GM23338 (cell line): ENCODE data around the gene MROH2A. TPM values are rescaled to one million over a fixed set of nuclear protein-coding genes. Genes with fewer than 3 reads are reported as not detected.

ENCODE experiments used
- ATAC-seq: fragments of 200-7000 bp; cut with Tn5 transposase; 3 replicates; pipeline ENCODE4 v1.9.1; 2020
- DNase-seq: peaks from one replicate; pipeline ENCODE4 v3.0.0-alpha.2; 2015; ENCODE audit warnings: low spot score
- H2AFZ ChIP-seq: fragments of 200-600 bp; sonication (generic); 2 replicates; pipeline ENCODE4 v1.8.0; 2016; ENCODE audit warnings: antibody characterized with exemption, mild to moderate bottlenecking, moderate library complexity
- H3F3A ChIP-seq: fragments of 200-600 bp; sonication (generic); replicated peaks from 2 replicates; pipeline ENCODE4 v1.8.0; 2017; ENCODE audit warnings: antibody characterized with exemption, mixed run types, low read depth
- H3K27ac ChIP-seq: fragments of 200-600 bp; sonication (generic); 2 replicates; pipeline ENCODE4 v1.6.1; 2016; ENCODE audit warnings: low read depth
- H3K27me3 ChIP-seq: fragments of 200-600 bp; sonication (generic); 2 replicates; pipeline ENCODE4 v1.8.0; 2016; ENCODE audit warnings: mild to moderate bottlenecking, mixed run types, moderate library complexity; ENCODE audit not compliant: insufficient read depth
- H3K36me3 ChIP-seq: fragments of 200-600 bp; sonication (generic); 2 replicates; pipeline ENCODE4 v1.8.0; 2016; ENCODE audit warnings: mild to moderate bottlenecking; ENCODE audit not compliant: insufficient read depth
- H3K4me1 ChIP-seq: fragments of 200-600 bp; sonication (generic); 2 replicates; pipeline ENCODE4 v1.8.0; 2016; ENCODE audit warnings: mild to moderate bottlenecking, moderate library complexity; ENCODE audit not compliant: insufficient read depth
- H3K4me2 ChIP-seq: fragments of 200-600 bp; sonication (generic); 2 replicates; pipeline ENCODE4 v1.7.1; 2017; ENCODE audit warnings: mixed run types
- H3K4me3 ChIP-seq: fragments of 200-600 bp; sonication (generic); 2 replicates; pipeline ENCODE4 v1.6.1; 2016; ENCODE audit warnings: mixed run types
- H3K79me2 ChIP-seq: fragments of 200-600 bp; sonication (generic); replicated peaks from 2 replicates; pipeline ENCODE4 v1.8.0; 2017; ENCODE audit warnings: mild to moderate bottlenecking; ENCODE audit not compliant: insufficient read depth
- H3K9me2 ChIP-seq: fragments of 200-600 bp; sonication (generic); 2 replicates; pipeline ENCODE4 v1.8.0; 2017; ENCODE audit not compliant: insufficient read depth
- H4K20me1 ChIP-seq: fragments of 200-600 bp; sonication (generic); replicated peaks from 2 replicates; pipeline ENCODE4 v1.8.0; 2017; ENCODE audit warnings: mild to moderate bottlenecking; ENCODE audit not compliant: insufficient read depth
- H3K27ac Mint-ChIP-seq: 2 replicates; pipeline ENCODE4 v1.8.0; 2020; ENCODE audit warnings: inconsistent platforms, mild to moderate bottlenecking, moderate library complexity, mixed read lengths
- H3K27me3 Mint-ChIP-seq: 3 replicates; pipeline ENCODE4 v1.8.0; 2022; ENCODE audit warnings: low read depth, mild to moderate bottlenecking, moderate library complexity, mixed read lengths, inconsistent platforms; ENCODE audit not compliant: insufficient read depth, poor library complexity
- H3K36me3 Mint-ChIP-seq: 3 replicates; pipeline ENCODE4 v1.8.0; 2021; ENCODE audit warnings: low read depth, mild to moderate bottlenecking, inconsistent platforms, moderate library complexity, mixed read lengths
- H3K4me1 Mint-ChIP-seq: 3 replicates; pipeline ENCODE4 v1.8.0; 2020; ENCODE audit warnings: mild to moderate bottlenecking, inconsistent platforms, mixed read lengths
- H3K4me3 Mint-ChIP-seq: 3 replicates; pipeline ENCODE4 v1.8.0; 2021; ENCODE audit warnings: moderate library complexity, mild to moderate bottlenecking, inconsistent platforms, mixed read lengths
- H3K9me3 Mint-ChIP-seq: 3 replicates; pipeline ENCODE4 v1.8.0; 2020; ENCODE audit warnings: moderate library complexity, mild to moderate bottlenecking, inconsistent platforms, mixed read lengths
- CREB1 ChIP-seq: fragments of 250-450 bp; sonication (Bioruptor Pico); IDR thresholded peaks from 2 replicates; pipeline ENCODE4 v1.5.0; 2020; ENCODE audit warnings: low read depth, mild to moderate bottlenecking, moderate library complexity
- EZH2 ChIP-seq: fragments of 200-600 bp; sonication (generic); IDR thresholded peaks from one replicate; pipeline ENCODE4 v1.8.0; 2017; ENCODE audit warnings: antibody characterized with exemption, mild to moderate bottlenecking, low read depth; ENCODE audit not compliant: unreplicated experiment
- EZH2phosphoT487 ChIP-seq: fragments of 200-600 bp; sonication (generic); IDR thresholded peaks from one replicate; pipeline ENCODE4 v1.8.1; 2018; ENCODE audit warnings: antibody characterized with exemption; ENCODE audit not compliant: unreplicated experiment
- JUNB ChIP-seq: IDR thresholded peaks from one replicate; pipeline ENCODE4 v1.6.1; 2016; ENCODE audit warnings: antibody characterized with exemption; ENCODE audit not compliant: unreplicated experiment
- NANOG ChIP-seq: IDR thresholded peaks from 2 replicates; pipeline ENCODE4 v1.6.1; 2016; ENCODE audit warnings: antibody characterized with exemption, borderline replicate concordance
- STAT1 ChIP-seq: IDR thresholded peaks from one replicate; pipeline ENCODE4 v1.6.1; 2016; ENCODE audit warnings: antibody characterized with exemption; ENCODE audit not compliant: unreplicated experiment
- ZNF114 ChIP-seq: fragments of 250-450 bp; sonication (Bioruptor Pico); IDR thresholded peaks from 2 replicates; pipeline ENCODE4 v1.5.0; 2020; ENCODE audit warnings: mild to moderate bottlenecking, moderate library complexity
- ZNF331 ChIP-seq: fragments of 250-450 bp; sonication (Bioruptor Pico); IDR thresholded peaks from 2 replicates; pipeline ENCODE4 v1.5.0; 2020; ENCODE audit warnings: low read depth, mild to moderate bottlenecking, moderate library complexity
- polyA plus RNA-seq: library from polyadenylated mRNA; unstranded; fragments of >200 nt; fragmentation: Nextera tagmentation; extraction: Ambion mirVana; gene quantifications from 2 replicates; pipeline ENCODE4 v1.2.1, GENCODE V29; 2016
- total RNA-seq: library from RNA; depleted of rRNA; stranded (reverse); fragments of >200 nt; shearing (Covaris generic); gene quantifications from 2 replicates; pipeline ENCODE4 v1.2.3, GENCODE V29; 2014
- TF ChIP-seq, protein P1 (sequence below): IDR thresholded peaks from 2 replicates; pipeline ENCODE4 v1.6.1; 2016; ENCODE audit warnings: antibody characterized with exemption
- TF ChIP-seq, protein P2 (sequence below), 2 experiments: fragments of 200-600 bp in 1 of 2; sonication (generic) in 1 of 2; conservative IDR thresholded peaks; 2 replicates each; pipeline versions ENCODE4 v1.5.1 to v1.6.1; 2016 to 2017; ENCODE audit warnings: antibody characterized with exemption in 2 of 2, low read depth in 2 of 2, mild to moderate bottlenecking in 2 of 2, moderate library complexity in 1 of 2
- TF ChIP-seq, protein P3 (sequence below): fragments of 250-450 bp; sonication (Bioruptor Pico); IDR thresholded peaks from 2 replicates; pipeline ENCODE4 v1.5.0; 2020; ENCODE audit warnings: mild to moderate bottlenecking, moderate library complexity

The MROH2A gene
- total and polyA plus RNA-seq, 2 experiments from 2014 or later = not detected

DNA sequence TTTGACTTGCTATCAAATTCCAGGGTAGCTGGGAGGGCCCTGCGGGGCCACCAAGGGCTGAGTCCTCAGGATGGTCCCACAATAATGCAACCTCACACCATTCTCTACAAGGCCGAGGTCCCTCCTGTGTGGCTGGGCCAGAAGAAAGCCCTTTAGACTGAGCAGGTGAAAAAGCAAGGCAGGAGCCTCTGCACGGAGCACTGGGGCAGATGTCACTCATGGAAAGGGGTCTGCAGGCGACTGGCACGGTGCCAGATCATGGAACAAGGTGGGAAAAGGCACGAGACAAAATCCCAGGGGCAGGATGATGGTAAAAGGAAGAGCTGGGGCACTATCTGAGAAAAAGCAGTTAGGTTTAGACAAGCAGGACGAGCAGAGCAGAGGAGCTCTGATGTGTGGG is 60.1 kb downstream of the MROH2A start (continued):
- TF ChIP-seq, protein P1, sequence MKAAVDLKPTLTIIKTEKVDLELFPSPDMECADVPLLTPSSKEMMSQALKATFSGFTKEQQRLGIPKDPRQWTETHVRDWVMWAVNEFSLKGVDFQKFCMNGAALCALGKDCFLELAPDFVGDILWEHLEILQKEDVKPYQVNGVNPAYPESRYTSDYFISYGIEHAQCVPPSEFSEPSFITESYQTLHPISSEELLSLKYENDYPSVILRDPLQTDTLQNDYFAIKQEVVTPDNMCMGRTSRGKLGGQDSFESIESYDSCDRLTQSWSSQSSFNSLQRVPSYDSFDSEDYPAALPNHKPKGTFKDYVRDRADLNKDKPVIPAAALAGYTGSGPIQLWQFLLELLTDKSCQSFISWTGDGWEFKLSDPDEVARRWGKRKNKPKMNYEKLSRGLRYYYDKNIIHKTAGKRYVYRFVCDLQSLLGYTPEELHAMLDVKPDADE = no peak
- TF ChIP-seq, protein P2, sequence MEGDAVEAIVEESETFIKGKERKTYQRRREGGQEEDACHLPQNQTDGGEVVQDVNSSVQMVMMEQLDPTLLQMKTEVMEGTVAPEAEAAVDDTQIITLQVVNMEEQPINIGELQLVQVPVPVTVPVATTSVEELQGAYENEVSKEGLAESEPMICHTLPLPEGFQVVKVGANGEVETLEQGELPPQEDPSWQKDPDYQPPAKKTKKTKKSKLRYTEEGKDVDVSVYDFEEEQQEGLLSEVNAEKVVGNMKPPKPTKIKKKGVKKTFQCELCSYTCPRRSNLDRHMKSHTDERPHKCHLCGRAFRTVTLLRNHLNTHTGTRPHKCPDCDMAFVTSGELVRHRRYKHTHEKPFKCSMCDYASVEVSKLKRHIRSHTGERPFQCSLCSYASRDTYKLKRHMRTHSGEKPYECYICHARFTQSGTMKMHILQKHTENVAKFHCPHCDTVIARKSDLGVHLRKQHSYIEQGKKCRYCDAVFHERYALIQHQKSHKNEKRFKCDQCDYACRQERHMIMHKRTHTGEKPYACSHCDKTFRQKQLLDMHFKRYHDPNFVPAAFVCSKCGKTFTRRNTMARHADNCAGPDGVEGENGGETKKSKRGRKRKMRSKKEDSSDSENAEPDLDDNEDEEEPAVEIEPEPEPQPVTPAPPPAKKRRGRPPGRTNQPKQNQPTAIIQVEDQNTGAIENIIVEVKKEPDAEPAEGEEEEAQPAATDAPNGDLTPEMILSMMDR (conservative IDR thresholded peaks at IDR 0.05; ENCODE audit: low read depth in 2 of 2) = no peak
- TF ChIP-seq STAT1 = no peak
- no peak for TF ChIP-seq CREB1

DNA sequence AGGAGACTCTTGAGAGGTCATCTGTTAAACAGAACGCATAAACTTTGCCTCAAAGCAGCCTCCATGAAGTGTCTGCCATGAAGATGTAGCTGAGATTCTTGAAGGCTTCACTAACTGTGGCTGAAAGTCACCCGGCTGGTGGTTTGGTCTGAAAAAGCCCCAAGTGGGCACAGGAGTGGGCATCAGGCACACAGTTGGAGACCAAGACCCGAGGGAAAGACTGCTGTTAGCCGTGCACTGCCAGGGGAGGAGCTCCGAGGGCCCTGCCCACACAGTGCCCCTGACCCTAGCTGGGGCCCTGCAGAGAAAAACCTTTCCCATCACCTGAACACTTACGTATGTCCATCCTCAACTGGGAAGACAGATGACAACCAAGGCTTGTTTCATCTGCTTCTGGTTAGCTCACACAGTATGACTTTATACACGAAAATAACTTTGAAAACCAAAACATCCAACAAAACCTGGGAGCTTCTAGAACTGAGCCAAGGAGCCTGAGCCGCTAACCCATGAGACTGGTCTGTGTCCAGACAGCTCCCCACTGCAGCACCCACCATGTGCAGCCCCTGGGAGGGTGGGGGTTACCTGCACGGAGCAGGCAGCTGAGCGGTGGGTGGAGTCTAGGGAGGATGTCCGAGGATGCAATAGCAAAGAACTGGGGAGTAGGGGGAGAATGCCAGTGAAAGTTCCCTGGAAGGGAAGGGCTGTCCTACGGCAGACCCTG is 60.8 kb downstream of the MROH2A start:
- Mint-ChIP-seq H3K27ac (peak overlapping the region; percentile 53; the same call in 1 of the 2 replicates), H3K4me1 (peaks cover 15% of the 10 kb centered on the region), H3K9me3 (no peaks in the 10 kb centered on the region), H3K36me3 (peaks cover 99% of the 10 kb centered on the region), H3K4me3 (no peak overlapping the region), H3K27me3 (peaks cover 8% of the 10 kb centered on the region)
- ATAC-seq (no peak), DNase-seq (no peak)
- H3K4me3 ChIP-seq = no peak overlapping the region
- no peak overlapping the region for H3K27ac ChIP-seq
- H3K36me3 ChIP-seq = peaks cover 77% of the 10 kb centered on the region
- H3F3A ChIP-seq = 0 out of 2 replicates have a peak, but pooled peaks cover 7% of the 10 kb centered on the region
- H3K9me2 ChIP-seq = no peaks in the 10 kb centered on the region
- H3K4me2 ChIP-seq = no peak overlapping the region
- H2AFZ ChIP-seq = no peak overlapping the region
- H3K4me1 ChIP-seq = no peaks in the 10 kb centered on the region
- peaks cover 79% of the 10 kb centered on the region for H3K79me2 ChIP-seq
- peaks cover 66% of the 10 kb centered on the region for H4K20me1 ChIP-seq
- H3K27me3 ChIP-seq = no peaks in the 10 kb centered on the region
- TF ChIP-seq EZH2 = no peak
- TF ChIP-seq, protein P1 = no peak
- no peak for TF ChIP-seq ZNF114 (CRISPR knock-in tag)
- TF ChIP-seq, protein P3, sequence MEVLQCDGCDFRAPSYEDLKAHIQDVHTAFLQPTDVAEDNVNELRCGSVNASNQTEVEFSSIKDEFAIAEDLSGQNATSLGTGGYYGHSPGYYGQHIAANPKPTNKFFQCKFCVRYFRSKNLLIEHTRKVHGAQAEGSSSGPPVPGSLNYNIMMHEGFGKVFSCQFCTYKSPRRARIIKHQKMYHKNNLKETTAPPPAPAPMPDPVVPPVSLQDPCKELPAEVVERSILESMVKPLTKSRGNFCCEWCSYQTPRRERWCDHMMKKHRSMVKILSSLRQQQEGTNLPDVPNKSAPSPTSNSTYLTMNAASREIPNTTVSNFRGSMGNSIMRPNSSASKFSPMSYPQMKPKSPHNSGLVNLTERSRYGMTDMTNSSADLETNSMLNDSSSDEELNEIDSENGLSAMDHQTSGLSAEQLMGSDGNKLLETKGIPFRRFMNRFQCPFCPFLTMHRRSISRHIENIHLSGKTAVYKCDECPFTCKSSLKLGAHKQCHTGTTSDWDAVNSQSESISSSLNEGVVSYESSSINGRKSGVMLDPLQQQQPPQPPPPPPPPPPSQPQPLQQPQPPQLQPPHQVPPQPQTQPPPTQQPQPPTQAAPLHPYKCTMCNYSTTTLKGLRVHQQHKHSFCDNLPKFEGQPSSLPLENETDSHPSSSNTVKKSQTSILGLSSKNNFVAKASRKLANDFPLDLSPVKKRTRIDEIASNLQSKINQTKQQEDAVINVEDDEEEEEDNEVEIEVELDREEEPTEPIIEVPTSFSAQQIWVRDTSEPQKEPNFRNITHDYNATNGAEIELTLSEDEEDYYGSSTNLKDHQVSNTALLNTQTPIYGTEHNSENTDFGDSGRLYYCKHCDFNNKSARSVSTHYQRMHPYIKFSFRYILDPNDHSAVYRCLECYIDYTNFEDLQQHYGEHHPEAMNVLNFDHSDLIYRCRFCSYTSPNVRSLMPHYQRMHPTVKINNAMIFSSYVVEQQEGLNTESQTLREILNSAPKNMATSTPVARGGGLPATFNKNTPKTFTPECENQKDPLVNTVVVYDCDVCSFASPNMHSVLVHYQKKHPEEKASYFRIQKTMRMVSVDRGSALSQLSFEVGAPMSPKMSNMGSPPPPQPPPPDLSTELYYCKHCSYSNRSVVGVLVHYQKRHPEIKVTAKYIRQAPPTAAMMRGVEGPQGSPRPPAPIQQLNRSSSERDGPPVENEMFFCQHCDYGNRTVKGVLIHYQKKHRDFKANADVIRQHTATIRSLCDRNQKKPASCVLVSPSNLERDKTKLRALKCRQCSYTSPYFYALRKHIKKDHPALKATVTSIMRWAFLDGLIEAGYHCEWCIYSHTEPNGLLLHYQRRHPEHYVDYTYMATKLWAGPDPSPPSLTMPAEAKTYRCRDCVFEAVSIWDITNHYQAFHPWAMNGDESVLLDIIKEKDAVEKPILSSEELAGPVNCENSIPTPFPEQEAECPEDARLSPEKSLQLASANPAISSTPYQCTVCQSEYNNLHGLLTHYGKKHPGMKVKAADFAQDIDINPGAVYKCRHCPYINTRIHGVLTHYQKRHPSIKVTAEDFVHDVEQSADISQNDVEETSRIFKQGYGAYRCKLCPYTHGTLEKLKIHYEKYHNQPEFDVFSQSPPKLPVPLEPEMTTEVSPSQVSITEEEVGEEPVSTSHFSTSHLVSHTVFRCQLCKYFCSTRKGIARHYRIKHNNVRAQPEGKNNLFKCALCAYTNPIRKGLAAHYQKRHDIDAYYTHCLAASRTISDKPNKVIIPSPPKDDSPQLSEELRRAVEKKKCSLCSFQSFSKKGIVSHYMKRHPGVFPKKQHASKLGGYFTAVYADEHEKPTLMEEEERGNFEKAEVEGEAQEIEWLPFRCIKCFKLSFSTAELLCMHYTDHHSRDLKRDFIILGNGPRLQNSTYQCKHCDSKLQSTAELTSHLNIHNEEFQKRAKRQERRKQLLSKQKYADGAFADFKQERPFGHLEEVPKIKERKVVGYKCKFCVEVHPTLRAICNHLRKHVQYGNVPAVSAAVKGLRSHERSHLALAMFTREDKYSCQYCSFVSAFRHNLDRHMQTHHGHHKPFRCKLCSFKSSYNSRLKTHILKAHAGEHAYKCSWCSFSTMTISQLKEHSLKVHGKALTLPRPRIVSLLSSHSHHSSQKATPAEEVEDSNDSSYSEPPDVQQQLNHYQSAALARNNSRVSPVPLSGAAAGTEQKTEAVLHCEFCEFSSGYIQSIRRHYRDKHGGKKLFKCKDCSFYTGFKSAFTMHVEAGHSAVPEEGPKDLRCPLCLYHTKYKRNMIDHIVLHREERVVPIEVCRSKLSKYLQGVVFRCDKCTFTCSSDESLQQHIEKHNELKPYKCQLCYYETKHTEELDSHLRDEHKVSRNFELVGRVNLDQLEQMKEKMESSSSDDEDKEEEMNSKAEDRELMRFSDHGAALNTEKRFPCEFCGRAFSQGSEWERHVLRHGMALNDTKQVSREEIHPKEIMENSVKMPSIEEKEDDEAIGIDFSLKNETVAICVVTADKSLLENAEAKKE (CRISPR knock-in tag) = no peak
- no peak for TF ChIP-seq CREB1
- TF ChIP-seq JUNB = no peak
- TF ChIP-seq ZNF331 = no peak
- TF ChIP-seq EZH2phosphoT487 = no peak
- no peak for TF ChIP-seq NANOG
- TF ChIP-seq, protein P2 (conservative IDR thresholded peaks at IDR 0.05; ENCODE audit: low read depth in 2 of 2) = no peak
- TF ChIP-seq STAT1 = no peak
